ENCODE data around the gene SART1.

Gene SART1

GRCh38 chr11:65965986-65966762, 4.6 kb downstream of the SART1 start:
- Histone ChIP-seq H3K4me1 (ENCODE audit: control insufficient read depth, insufficient read depth, low read length) (no peaks in the 10 kb centered on the region), H3K27ac (ENCODE audit: low read depth, low read length) (no peak overlapping the region), H3K9ac (ENCODE audit: low read depth, low read length) (no peak overlapping the region), H3K4me3 (ENCODE audit: low read depth, low read length) (no peak overlapping the region), H3K27me3 (ENCODE audit: control insufficient read depth, insufficient read depth, low read length) (no peaks in the 10 kb centered on the region), H3K36me3 (ENCODE audit: control insufficient read depth, insufficient read depth, low read length) (peaks cover 69% of the 10 kb centered on the region), H3K9me3 (ENCODE audit: control insufficient read depth, insufficient read depth, low read length) (no peaks in the 10 kb centered on the region)

- no peaks in the 10 kb centered on the region for H3K9me3 ChIP-seq (ENCODE audit: control insufficient read depth, insufficient read depth, low read length)
- peaks cover 75% of the 10 kb centered on the region for H3K36me3 ChIP-seq (ENCODE audit: control insufficient read depth, insufficient read depth, low read length)
- H3K4me1 ChIP-seq (ENCODE audit: control insufficient read depth, insufficient read depth, low read length) = no peaks in the 10 kb centered on the region
- H3K4me3 ChIP-seq (ENCODE audit: low read depth, low read length) = no peak overlapping the region
- no peaks in the 10 kb centered on the region for H3K27me3 ChIP-seq (ENCODE audit: control insufficient read depth, insufficient read depth, low read length)
- H3K9ac ChIP-seq (ENCODE audit: low read depth, low read length) = no peak overlapping the region
- H3K27ac ChIP-seq (ENCODE audit: low read depth, low read length) = no peak overlapping the region
Measured at GRCh38 chr11:65967329-65967934, 5.9 kb downstream of the SART1 start.

GRCh38 chr11:65968600-65969482, 7.3 kb downstream of the SART1 start:
- H3K4me3 ChIP-seq (ENCODE audit: low read depth, low read length) = no peak overlapping the region

GRCh38 chr11:65972116-65972515, 10.6 kb downstream of the SART1 start:
- Histone ChIP-seq H3K36me3 (ENCODE audit: control insufficient read depth, insufficient read depth, low read length) (peaks cover 66% of the 10 kb centered on the region), H3K4me1 (ENCODE audit: control insufficient read depth, insufficient read depth, low read length) (no peaks in the 10 kb centered on the region), H3K4me3 (ENCODE audit: low read depth, low read length) (no peak overlapping the region), H3K27ac (ENCODE audit: low read depth, low read length) (no peak overlapping the region), H3K9me3 (ENCODE audit: control insufficient read depth, insufficient read depth, low read length) (no peaks in the 10 kb centered on the region), H3K27me3 (ENCODE audit: control insufficient read depth, insufficient read depth, low read length) (no peaks in the 10 kb centered on the region), H3K9ac (ENCODE audit: low read depth, low read length) (no peak overlapping the region)

More at GRCh38 chr11:65968600-65969482, 7.3 kb downstream of the SART1 start:
- no peaks in the 10 kb centered on the region for H3K4me1 ChIP-seq (ENCODE audit: control insufficient read depth, insufficient read depth, low read length)
- no peak overlapping the region for H3K27ac ChIP-seq (ENCODE audit: low read depth, low read length)
- no peak overlapping the region for H3K9ac ChIP-seq (ENCODE audit: low read depth, low read length)
- no peaks in the 10 kb centered on the region for H3K9me3 ChIP-seq (ENCODE audit: control insufficient read depth, insufficient read depth, low read length)
- H3K36me3 ChIP-seq (ENCODE audit: control insufficient read depth, insufficient read depth, low read length) = peaks cover 80% of the 10 kb centered on the region
- H3K27me3 ChIP-seq (ENCODE audit: control insufficient read depth, insufficient read depth, low read length) = no peaks in the 10 kb centered on the region

GRCh38 chr11:65973439-65974110, 12.0 kb downstream of the SART1 start:
- Histone ChIP-seq H3K4me3 (ENCODE audit: low read depth, low read length) (no peak overlapping the region), H3K9ac (ENCODE audit: low read depth, low read length) (no peak overlapping the region), H3K27me3 (ENCODE audit: control insufficient read depth, insufficient read depth, low read length) (no peaks in the 10 kb centered on the region), H3K4me1 (ENCODE audit: control insufficient read depth, insufficient read depth, low read length) (no peaks in the 10 kb centered on the region), H3K9me3 (ENCODE audit: control insufficient read depth, insufficient read depth, low read length) (no peaks in the 10 kb centered on the region), H3K27ac (ENCODE audit: low read depth, low read length) (no peak overlapping the region), H3K36me3 (ENCODE audit: control insufficient read depth, insufficient read depth, low read length) (peaks cover 65% of the 10 kb centered on the region)

- peaks cover 56% of the 10 kb centered on the region for H3K36me3 ChIP-seq (ENCODE audit: control insufficient read depth, insufficient read depth, low read length)
- no peak overlapping the region for H3K4me3 ChIP-seq (ENCODE audit: low read depth, low read length)
- no peak overlapping the region for H3K9ac ChIP-seq (ENCODE audit: low read depth, low read length)
- H3K27me3 ChIP-seq (ENCODE audit: control insufficient read depth, insufficient read depth, low read length) = no peaks in the 10 kb centered on the region
- no peaks in the 10 kb centered on the region for H3K4me1 ChIP-seq (ENCODE audit: control insufficient read depth, insufficient read depth, low read length)
- no peaks in the 10 kb centered on the region for H3K9me3 ChIP-seq (ENCODE audit: control insufficient read depth, insufficient read depth, low read length)
- no peak overlapping the region for H3K27ac ChIP-seq (ENCODE audit: low read depth, low read length)
Measured at GRCh38 chr11:65975771-65976170, 14.2 kb downstream of the SART1 start.

GRCh38 chr11:65976216-65977176, 15.0 kb downstream of the SART1 start:
- no peak overlapping the region for H3K9ac ChIP-seq (ENCODE audit: low read depth, low read length)
- H3K4me3 ChIP-seq (ENCODE audit: low read depth, low read length) = no peak overlapping the region
- H3K27me3 ChIP-seq (ENCODE audit: control insufficient read depth, insufficient read depth, low read length) = no peaks in the 10 kb centered on the region
- no peaks in the 10 kb centered on the region for H3K9me3 ChIP-seq (ENCODE audit: control insufficient read depth, insufficient read depth, low read length)
- peaks cover 56% of the 10 kb centered on the region for H3K36me3 ChIP-seq (ENCODE audit: control insufficient read depth, insufficient read depth, low read length)
- H3K4me1 ChIP-seq (ENCODE audit: control insufficient read depth, insufficient read depth, low read length) = no peaks in the 10 kb centered on the region
- no peak overlapping the region for H3K27ac ChIP-seq (ENCODE audit: low read depth, low read length)

GRCh38 chr11:65977621-65978390, 16.3 kb downstream of the SART1 start:
- Histone ChIP-seq H3K9me3 (ENCODE audit: control insufficient read depth, insufficient read depth, low read length) (no peaks in the 10 kb centered on the region), H3K4me3 (ENCODE audit: low read depth, low read length) (no peak overlapping the region), H3K9ac (ENCODE audit: low read depth, low read length) (no peak overlapping the region), H3K27ac (ENCODE audit: low read depth, low read length) (no peak overlapping the region), H3K27me3 (ENCODE audit: control insufficient read depth, insufficient read depth, low read length) (no peaks in the 10 kb centered on the region), H3K4me1 (ENCODE audit: control insufficient read depth, insufficient read depth, low read length) (no peaks in the 10 kb centered on the region), H3K36me3 (ENCODE audit: control insufficient read depth, insufficient read depth, low read length) (peaks cover 49% of the 10 kb centered on the region)

GRCh38 chr11:65978391-65979238, 17.1 kb downstream of the SART1 start:
- H3K36me3 ChIP-seq (ENCODE audit: control insufficient read depth, insufficient read depth, low read length) = peaks cover 43% of the 10 kb centered on the region

More at GRCh38 chr11:65978391-65979238, 17.1 kb downstream of the SART1 start:
- no peak overlapping the region for H3K9ac ChIP-seq (ENCODE audit: low read depth, low read length)
- no peaks in the 10 kb centered on the region for H3K4me1 ChIP-seq (ENCODE audit: control insufficient read depth, insufficient read depth, low read length)
- no peaks in the 10 kb centered on the region for H3K27me3 ChIP-seq (ENCODE audit: control insufficient read depth, insufficient read depth, low read length)
- H3K4me3 ChIP-seq (ENCODE audit: low read depth, low read length) = no peak overlapping the region
- no peak overlapping the region for H3K27ac ChIP-seq (ENCODE audit: low read depth, low read length)
- H3K9me3 ChIP-seq (ENCODE audit: control insufficient read depth, insufficient read depth, low read length) = no peaks in the 10 kb centered on the region
